Progenitor cell of endocrine pancreas (in vitro differentiated cells): ENCODE measurements around the gene NFKBIE. TPM values are rescaled to one million over a fixed set of nuclear protein-coding genes. Genes with fewer than 3 reads are reported as not detected.

Source experiments
- DNase-seq: peaks from one replicate; pipeline ENCODE4 v3.0.0; 2021; ENCODE audit warnings: low spot score; ENCODE audit not compliant: unreplicated experiment
- H3K27ac Mint-ChIP-seq: 2 replicates; pipeline ENCODE4 v1.8.0; 2021; ENCODE audit warnings: mild to moderate bottlenecking, moderate library complexity, mixed read lengths
- H3K27me3 Mint-ChIP-seq: 2 replicates; pipeline ENCODE4 v1.8.0; 2021; ENCODE audit warnings: mixed read lengths
- H3K36me3 Mint-ChIP-seq: 2 replicates; pipeline ENCODE4 v1.8.0; 2022; ENCODE audit warnings: mixed read lengths; ENCODE audit not compliant: insufficient read depth
- H3K4me1 Mint-ChIP-seq: 2 replicates; pipeline ENCODE4 v1.8.0; 2021; ENCODE audit warnings: low read depth, mixed read lengths
- H3K4me3 Mint-ChIP-seq: 2 replicates; pipeline ENCODE4 v1.8.0; 2021; ENCODE audit warnings: low read depth, mild to moderate bottlenecking, moderate library complexity, mixed read lengths
- H3K9me3 Mint-ChIP-seq: 2 replicates; pipeline ENCODE4 v1.8.0; 2021; ENCODE audit warnings: low read depth, mixed read lengths
- total RNA-seq: library from RNA; stranded (reverse); gene quantifications from 2 replicates; pipeline ENCODE4 v1.2.1, GENCODE V29; 2021
- TF ChIP-seq, protein P1 (sequence below): fragments of 200-600 bp; sonication (generic); IDR thresholded peaks from one replicate; pipeline ENCODE4 v1.5.0; 2021; ENCODE audit warnings: antibody characterized with exemption, mild to moderate bottlenecking; ENCODE audit not compliant: unreplicated experiment

The NFKBIE gene
- total RNA-seq, 1 donor from 2014 or later: 7.1 TPM

DNA sequence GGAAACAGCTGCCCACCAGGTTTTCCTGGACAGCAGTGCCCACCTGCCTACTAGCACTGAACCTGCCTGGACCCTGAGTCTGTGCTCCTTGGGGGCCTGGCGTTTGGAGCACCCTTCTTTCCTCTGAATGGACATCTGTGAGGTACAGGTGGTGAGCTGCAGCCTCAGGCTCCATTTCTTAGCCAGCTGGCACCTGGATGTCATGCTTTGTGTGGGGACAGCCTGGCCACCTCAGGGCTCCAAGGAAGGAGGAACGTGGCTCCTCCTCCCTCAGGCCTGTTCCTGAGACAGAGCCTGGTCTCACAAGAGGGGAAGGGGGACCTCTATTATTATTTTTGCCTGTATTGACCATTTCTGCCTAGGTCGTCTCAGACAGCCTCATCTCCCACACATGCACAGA, 13.0 kb upstream of the NFKBIE start:
- Mint-ChIP-seq H3K9me3 (no peaks in the 10 kb centered on the region), H3K4me3 (no peak overlapping the region), H3K27ac (no peak overlapping the region), H3K36me3 (peaks cover 5% of the 10 kb centered on the region), H3K27me3 (peaks cover 63% of the 10 kb centered on the region), H3K4me1 (peaks cover 2% of the 10 kb centered on the region)
- DNase-seq: no peak
- TF ChIP-seq, protein P1, sequence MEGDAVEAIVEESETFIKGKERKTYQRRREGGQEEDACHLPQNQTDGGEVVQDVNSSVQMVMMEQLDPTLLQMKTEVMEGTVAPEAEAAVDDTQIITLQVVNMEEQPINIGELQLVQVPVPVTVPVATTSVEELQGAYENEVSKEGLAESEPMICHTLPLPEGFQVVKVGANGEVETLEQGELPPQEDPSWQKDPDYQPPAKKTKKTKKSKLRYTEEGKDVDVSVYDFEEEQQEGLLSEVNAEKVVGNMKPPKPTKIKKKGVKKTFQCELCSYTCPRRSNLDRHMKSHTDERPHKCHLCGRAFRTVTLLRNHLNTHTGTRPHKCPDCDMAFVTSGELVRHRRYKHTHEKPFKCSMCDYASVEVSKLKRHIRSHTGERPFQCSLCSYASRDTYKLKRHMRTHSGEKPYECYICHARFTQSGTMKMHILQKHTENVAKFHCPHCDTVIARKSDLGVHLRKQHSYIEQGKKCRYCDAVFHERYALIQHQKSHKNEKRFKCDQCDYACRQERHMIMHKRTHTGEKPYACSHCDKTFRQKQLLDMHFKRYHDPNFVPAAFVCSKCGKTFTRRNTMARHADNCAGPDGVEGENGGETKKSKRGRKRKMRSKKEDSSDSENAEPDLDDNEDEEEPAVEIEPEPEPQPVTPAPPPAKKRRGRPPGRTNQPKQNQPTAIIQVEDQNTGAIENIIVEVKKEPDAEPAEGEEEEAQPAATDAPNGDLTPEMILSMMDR: no peak

DNA sequence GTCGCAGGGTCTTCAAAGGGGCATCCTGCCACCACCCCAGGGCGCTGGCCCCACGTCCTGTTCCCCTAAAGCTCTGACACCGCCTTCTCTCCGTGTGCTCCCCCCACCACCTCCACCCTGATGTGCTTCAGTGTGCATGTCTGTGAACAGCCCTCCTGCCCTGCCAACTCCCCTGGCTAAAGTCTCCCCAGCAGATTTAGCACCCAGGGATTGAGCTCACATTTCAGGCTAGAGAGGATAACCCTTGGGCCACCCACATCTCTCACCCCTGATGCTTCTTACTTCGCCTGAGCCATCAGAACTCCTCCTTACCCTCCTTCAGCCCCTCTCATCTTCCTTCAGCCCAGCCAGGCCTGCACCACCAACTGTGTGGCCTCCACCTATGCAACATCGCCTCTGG, 12.4 kb upstream of the NFKBIE start:
- no peak for DNase-seq
- peaks cover 2% of the 10 kb centered on the region for H3K4me1 Mint-ChIP-seq
- H3K36me3 Mint-ChIP-seq: peaks cover 5% of the 10 kb centered on the region
- peaks cover 63% of the 10 kb centered on the region for H3K27me3 Mint-ChIP-seq
- no peak overlapping the region for H3K27ac Mint-ChIP-seq
- no peaks in the 10 kb centered on the region for H3K9me3 Mint-ChIP-seq
- TF ChIP-seq, protein P1: no peak
- no peak overlapping the region for H3K4me3 Mint-ChIP-seq

DNA sequence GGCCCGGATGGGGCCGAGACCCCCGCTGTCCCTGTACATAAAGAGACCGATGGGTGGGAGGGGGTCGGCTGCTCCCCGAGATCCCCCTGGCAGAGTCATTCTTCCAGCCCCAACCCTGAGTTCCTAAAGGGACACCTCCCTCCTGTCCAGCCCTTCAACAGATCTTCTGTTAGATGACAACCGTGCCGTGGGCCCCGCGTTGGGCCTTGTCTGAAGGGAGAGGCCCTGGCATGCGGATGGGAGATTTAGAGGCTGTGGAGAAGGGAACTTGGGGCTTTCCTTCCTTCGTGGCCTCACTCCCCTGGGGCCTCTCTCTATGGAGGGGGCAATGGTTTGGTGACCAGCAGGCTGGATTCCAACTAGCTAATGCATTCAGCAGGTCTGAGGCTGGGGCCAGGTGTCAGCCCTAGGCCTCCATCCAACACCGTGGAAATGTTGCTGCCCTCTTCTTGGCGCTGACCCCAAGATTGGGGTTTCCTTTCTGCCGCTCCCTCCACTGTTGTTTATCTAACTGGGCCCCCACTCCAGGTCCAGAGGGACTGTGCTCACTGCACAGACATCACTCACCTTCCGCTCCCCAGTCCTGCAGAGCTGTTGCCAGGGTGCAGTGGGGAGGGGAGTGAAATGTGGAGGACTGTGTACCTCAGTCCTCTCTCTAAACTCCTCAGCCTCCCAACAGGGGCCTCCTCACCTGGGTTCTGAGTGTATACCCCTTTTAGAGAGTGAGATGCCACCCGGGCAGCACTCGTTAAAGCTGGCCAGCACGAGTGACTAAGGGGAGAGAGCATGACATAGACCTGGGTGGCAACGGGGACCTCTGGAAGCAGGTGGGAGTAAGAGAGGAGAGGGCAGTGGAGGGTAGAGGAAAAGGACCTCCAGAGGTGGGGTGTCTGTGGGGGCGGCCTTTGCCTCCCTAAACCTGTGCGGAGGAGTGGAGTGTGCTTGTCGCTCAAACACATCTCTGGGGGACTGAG, 11.6 kb upstream of the NFKBIE start:
- peaks cover 5% of the 10 kb centered on the region for H3K36me3 Mint-ChIP-seq
- peak overlapping the region; percentile 65 for H3K27ac Mint-ChIP-seq
- TF ChIP-seq, protein P1: no peak
- peaks cover 60% of the 10 kb centered on the region for H3K27me3 Mint-ChIP-seq
- H3K9me3 Mint-ChIP-seq: no peaks in the 10 kb centered on the region
- H3K4me1 Mint-ChIP-seq: peaks cover 2% of the 10 kb centered on the region
- no peak for DNase-seq
- no peak overlapping the region for H3K4me3 Mint-ChIP-seq

DNA sequence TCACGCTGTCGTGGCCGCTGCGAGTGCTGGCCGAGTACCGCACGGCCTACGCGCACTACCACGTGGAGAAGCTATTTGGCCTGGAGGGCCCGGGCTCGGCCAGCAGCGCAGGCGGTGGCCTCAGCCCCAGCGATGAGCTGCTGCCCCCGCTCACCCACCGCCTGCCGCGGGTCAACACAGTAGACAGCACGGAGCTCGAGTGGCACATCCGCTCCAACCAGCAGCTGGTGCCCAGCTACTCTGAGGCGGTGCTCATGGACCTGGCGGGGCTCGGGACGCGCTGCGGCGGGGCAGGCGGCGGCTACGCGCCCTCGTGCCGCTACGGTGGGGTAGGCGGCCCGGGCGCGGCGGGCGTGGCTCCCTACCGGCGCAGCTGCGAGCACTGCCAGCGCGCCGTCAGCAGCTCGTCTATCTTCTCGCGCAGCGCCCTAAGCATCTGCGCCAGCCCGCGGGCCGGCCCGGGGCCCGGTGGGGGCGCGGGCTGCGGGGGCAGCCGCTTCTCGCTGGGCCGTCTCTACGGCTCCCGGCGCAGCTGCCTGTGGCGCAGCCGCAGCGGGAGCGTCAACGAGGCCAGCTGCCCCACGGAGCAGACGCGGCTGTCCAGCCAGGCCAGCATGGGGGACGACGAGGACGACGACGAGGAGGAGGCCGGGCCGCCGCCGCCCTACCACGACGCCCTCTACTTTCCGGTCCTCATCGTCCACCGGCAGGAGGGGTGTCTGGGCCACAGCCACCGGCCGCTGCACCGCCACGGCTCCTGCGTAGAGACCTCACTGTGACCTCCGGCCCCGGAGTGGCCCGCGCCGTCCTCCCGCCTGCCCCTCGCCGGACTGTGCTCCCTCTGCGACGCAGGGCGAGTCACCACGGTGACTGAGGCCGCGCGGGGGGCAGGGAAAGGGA, 10.6 kb upstream of the NFKBIE start:
- Mint-ChIP-seq H3K36me3 (peaks cover 5% of the 10 kb centered on the region), H3K4me1 (peaks cover 2% of the 10 kb centered on the region), H3K27me3 (peaks cover 63% of the 10 kb centered on the region), H3K27ac (no peak overlapping the region), H3K4me3 (no peak overlapping the region), H3K9me3 (no peaks in the 10 kb centered on the region)
- DNase-seq: no peak
- TF ChIP-seq, protein P1: no peak

DNA sequence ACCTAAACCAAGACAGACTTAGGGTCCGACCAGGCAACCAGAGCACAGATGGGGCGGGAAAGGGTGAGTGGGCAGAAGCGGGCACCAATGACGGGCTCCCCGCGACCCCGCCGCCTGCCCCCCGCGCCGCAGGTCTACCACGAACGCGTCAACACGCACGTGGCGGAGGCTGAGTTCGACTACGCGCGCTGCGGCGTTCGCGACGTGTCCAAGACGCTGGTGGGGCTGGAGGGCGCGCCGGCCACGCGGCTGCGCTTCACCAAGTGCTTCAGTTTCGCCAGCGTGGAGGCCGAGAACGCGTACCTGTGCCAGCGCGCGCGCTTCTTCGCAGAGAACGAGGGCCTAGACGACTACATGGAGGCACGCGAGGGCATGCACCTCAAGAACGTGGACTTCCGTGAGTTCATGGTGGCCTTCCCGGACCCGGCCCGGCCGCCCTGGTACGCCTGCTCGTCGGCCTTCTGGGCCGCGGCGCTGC, 10.0 kb upstream of the NFKBIE start:
- no peak overlapping the region for H3K27ac Mint-ChIP-seq
- H3K4me1 Mint-ChIP-seq: peaks cover 2% of the 10 kb centered on the region
- H3K4me3 Mint-ChIP-seq: no peak overlapping the region
- TF ChIP-seq, protein P1: no peak
- H3K27me3 Mint-ChIP-seq: peaks cover 57% of the 10 kb centered on the region
- no peak for DNase-seq
- no peaks in the 10 kb centered on the region for H3K9me3 Mint-ChIP-seq
- peaks cover 5% of the 10 kb centered on the region for H3K36me3 Mint-ChIP-seq
